Measurements from ENCODE around the gene HSPA1B. TPM values are rescaled to one million over a fixed set of nuclear protein-coding genes. Genes with fewer than 3 reads are reported as not detected.
A peak's percentile ranks its signal among the peaks of the same experiment; 100 is the strongest.

Gene HSPA1B
- total RNA-seq, 1 experiment from 2014 or later: 131 TPM

DNA sequence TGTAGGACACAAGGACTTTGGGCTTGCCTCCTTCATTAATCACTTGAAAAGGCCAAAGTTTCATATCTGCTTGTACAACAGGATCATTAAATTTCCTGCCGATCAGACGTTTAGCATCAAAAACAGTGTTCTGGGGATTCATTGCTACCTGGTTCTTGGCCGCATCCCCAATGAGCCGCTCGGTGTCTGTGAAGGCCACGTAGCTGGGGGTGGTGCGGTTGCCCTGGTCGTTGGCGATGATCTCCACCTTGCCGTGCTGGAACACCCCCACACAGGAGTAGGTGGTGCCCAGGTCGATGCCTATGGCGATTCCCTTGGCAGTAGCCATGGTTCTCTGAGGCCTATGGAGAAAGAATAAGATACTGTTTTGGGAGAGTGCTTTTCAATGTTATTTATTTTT lies 15.9 kb upstream of the HSPA1B start:
- ChIA-PET CTCF (no interaction called here), POLR2A (ENCODE audit: low non-redundant PET) (no interaction called here)
- Histone ChIP-seq H3K27me3 (replicated peaks; ENCODE audit: insufficient read depth, low read depth, low read length, poor library complexity) (no peaks in the 10 kb centered on the region), H3K4me1 (ENCODE audit: insufficient read depth, low read length, poor library complexity, severe bottlenecking) (peaks cover 7% of the 10 kb centered on the region), H3K36me3 (ENCODE audit: insufficient read depth, low read length, poor library complexity, severe bottlenecking) (no peaks in the 10 kb centered on the region), H3K9me3 (ENCODE audit: low read depth, low read length, poor library complexity, severe bottlenecking) (no peaks in the 10 kb centered on the region), H3K27ac (ENCODE audit: low read depth, low read length, poor library complexity, severe bottlenecking) (no peak overlapping the region), H3K4me3 (ENCODE audit: low read depth, low read length, poor library complexity, severe bottlenecking) (no peak overlapping the region)
- DNase-seq (ENCODE audit: low spot score): no peak
- intact Hi-C loops (cut with micrococcal nuclease; ENCODE audit: unreplicated experiment): no loop called here
- no TSS peak for BruUV-seq (replicated peaks)
- TF ChIP-seq EZH2 (IDR thresholded peaks at IDR 0.05; ENCODE audit: borderline replicate concordance, low read depth, low read length, poor library complexity, severe bottlenecking): no peak
- TF ChIP-seq, protein P1, sequence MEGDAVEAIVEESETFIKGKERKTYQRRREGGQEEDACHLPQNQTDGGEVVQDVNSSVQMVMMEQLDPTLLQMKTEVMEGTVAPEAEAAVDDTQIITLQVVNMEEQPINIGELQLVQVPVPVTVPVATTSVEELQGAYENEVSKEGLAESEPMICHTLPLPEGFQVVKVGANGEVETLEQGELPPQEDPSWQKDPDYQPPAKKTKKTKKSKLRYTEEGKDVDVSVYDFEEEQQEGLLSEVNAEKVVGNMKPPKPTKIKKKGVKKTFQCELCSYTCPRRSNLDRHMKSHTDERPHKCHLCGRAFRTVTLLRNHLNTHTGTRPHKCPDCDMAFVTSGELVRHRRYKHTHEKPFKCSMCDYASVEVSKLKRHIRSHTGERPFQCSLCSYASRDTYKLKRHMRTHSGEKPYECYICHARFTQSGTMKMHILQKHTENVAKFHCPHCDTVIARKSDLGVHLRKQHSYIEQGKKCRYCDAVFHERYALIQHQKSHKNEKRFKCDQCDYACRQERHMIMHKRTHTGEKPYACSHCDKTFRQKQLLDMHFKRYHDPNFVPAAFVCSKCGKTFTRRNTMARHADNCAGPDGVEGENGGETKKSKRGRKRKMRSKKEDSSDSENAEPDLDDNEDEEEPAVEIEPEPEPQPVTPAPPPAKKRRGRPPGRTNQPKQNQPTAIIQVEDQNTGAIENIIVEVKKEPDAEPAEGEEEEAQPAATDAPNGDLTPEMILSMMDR (conservative IDR thresholded peaks at IDR 0.05; ENCODE audit: low read depth, low read length): no peak

DNA sequence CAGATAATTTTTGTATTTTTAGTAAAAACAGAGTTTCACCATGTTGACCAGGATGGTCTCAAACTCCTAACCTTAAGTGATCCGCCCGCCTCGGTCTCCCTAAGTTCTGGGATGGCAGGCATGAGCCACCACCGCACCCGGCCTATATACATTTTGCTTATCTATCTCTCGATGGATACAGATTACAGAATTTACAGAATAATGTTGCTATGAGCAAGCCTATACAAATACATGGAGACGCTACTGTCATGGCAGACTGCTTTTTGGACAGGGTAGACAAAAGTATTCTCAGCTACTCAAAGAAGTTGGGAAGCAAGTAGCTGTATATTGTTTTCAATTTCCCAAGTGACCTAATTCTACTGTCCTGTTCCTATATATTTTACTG lies 14.1 kb upstream of the HSPA1B start:
- CTCF ChIA-PET: interaction anchor here (1.4 kb wide), 1 partner anchor 17 kb away, joined by 5 read pairs; no protein-coding TSS in a partner anchor
- no TSS peak for BruUV-seq (replicated peaks)
- H3K27me3 ChIP-seq (replicated peaks; ENCODE audit: insufficient read depth, low read depth, low read length, poor library complexity): no peaks in the 10 kb centered on the region
- peak overlapping the region; percentile 29 for H3K4me3 ChIP-seq (ENCODE audit: low read depth, low read length, poor library complexity, severe bottlenecking)
- DNase-seq (ENCODE audit: low spot score): no peak
- TF ChIP-seq, protein P1 (conservative IDR thresholded peaks at IDR 0.05; ENCODE audit: low read depth, low read length): no peak
- no peak for TF ChIP-seq EZH2 (IDR thresholded peaks at IDR 0.05; ENCODE audit: borderline replicate concordance, low read depth, low read length, poor library complexity, severe bottlenecking)
- POLR2A ChIA-PET (ENCODE audit: low non-redundant PET): no interaction called here
- H3K9me3 ChIP-seq (ENCODE audit: low read depth, low read length, poor library complexity, severe bottlenecking): no peaks in the 10 kb centered on the region
- H3K27ac ChIP-seq (ENCODE audit: low read depth, low read length, poor library complexity, severe bottlenecking): peak overlapping the region; percentile 85
- intact Hi-C loops (cut with micrococcal nuclease; ENCODE audit: unreplicated experiment): no loop called here
- no peaks in the 10 kb centered on the region for H3K36me3 ChIP-seq (ENCODE audit: insufficient read depth, low read length, poor library complexity, severe bottlenecking)
- peaks cover 7% of the 10 kb centered on the region for H3K4me1 ChIP-seq (ENCODE audit: insufficient read depth, low read length, poor library complexity, severe bottlenecking)

DNA sequence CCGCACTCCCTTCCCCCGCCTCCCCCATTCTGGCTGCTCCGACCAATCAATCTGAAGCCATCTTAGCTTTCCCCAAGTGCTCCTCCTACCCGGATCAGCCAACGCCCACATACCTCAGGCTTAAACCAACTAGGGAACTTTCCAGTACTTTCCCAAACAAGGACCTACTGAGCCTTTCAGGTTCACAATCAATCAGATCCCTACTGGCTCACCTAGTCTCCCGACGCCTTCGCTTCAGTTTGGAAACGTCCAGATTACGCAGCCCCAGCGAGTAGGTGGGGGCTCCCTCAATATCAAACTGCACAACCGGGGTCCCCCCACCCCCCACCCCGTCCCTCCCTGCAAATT lies 12.9 kb upstream of the HSPA1B start:
- H3K4me1 ChIP-seq (ENCODE audit: insufficient read depth, low read length, poor library complexity, severe bottlenecking): peaks cover 14% of the 10 kb centered on the region
- no peaks in the 10 kb centered on the region for H3K9me3 ChIP-seq (ENCODE audit: low read depth, low read length, poor library complexity, severe bottlenecking)
- TF ChIP-seq, protein P1 (conservative IDR thresholded peaks at IDR 0.05; ENCODE audit: low read depth, low read length): no peak
- TF ChIP-seq EZH2 (IDR thresholded peaks at IDR 0.05; ENCODE audit: borderline replicate concordance, low read depth, low read length, poor library complexity, severe bottlenecking): no peak
- peak; percentile 99 for DNase-seq (ENCODE audit: low spot score)
- POLR2A ChIA-PET (ENCODE audit: low non-redundant PET): interaction anchor here (0.6 to 1.1 kb wide), 6 partner anchors 8 to 75 kb away, joined by 3 to 12 read pairs (median 4); partner anchors contain the start of genes LSM2, MSH5 and VARS1
- intact Hi-C loops (cut with micrococcal nuclease; ENCODE audit: unreplicated experiment): no loop called here
- H3K4me3 ChIP-seq (ENCODE audit: low read depth, low read length, poor library complexity, severe bottlenecking): peak overlapping the region; percentile 65
- H3K36me3 ChIP-seq (ENCODE audit: insufficient read depth, low read length, poor library complexity, severe bottlenecking): no peaks in the 10 kb centered on the region
- no TSS peak for BruUV-seq (replicated peaks)
- H3K27me3 ChIP-seq (replicated peaks; ENCODE audit: insufficient read depth, low read depth, low read length, poor library complexity): no peaks in the 10 kb centered on the region
- CTCF ChIA-PET: interaction anchor here (0.5 to 1.5 kb wide), 5 partner anchors 8 to 62 kb away, joined by 3 to 15 read pairs (median 3); partner anchors contain the start of gene LSM2
- H3K27ac ChIP-seq (ENCODE audit: low read depth, low read length, poor library complexity, severe bottlenecking): peak overlapping the region; percentile 99

All from A673 (cell line).